Duodenal mucosa (tissue), 2 donors: ENCODE measurements around the gene KLHDC1.
"Not testable (repeated sequence)": the region's sequence is repeated elsewhere in the genome, so short reads cannot be mapped to it uniquely, and the experiment has no call there.

Source experiments
- H3K27ac ChIP-seq: one replicate; pipeline ENCODE4 v1.7.0; 2013; ENCODE audit warnings: low read depth, low read length
- H3K27me3 ChIP-seq, 2 donors: one replicate each; pipeline ENCODE4 v1.7.0; 2013; ENCODE audit warnings: low read length in 2 of 2, control low read depth in 1 of 2; ENCODE audit not compliant: insufficient read depth in 2 of 2, control insufficient read depth in 1 of 2
- H3K36me3 ChIP-seq, 2 donors: one replicate each; pipeline ENCODE4 v1.7.0; 2013; ENCODE audit warnings: low read length in 2 of 2, control low read depth in 1 of 2; ENCODE audit not compliant: insufficient read depth in 2 of 2, control insufficient read depth in 1 of 2
- H3K4me1 ChIP-seq, 2 donors: one replicate each; pipeline ENCODE4 v1.7.0; 2013; ENCODE audit warnings: low read length in 2 of 2, control low read depth in 1 of 2; ENCODE audit not compliant: insufficient read depth in 2 of 2, control insufficient read depth in 1 of 2
- H3K4me3 ChIP-seq, 2 donors: one replicate each; pipeline ENCODE4 v1.7.0; 2013; ENCODE audit warnings: low read length in 2 of 2, low read depth in 1 of 2
- H3K9ac ChIP-seq, 2 donors: one replicate each; pipeline ENCODE4 v1.7.0; 2013; ENCODE audit warnings: low read length in 2 of 2, low read depth in 1 of 2
- H3K9me3 ChIP-seq, 2 donors: one replicate each; pipeline ENCODE4 v1.7.0; 2013; ENCODE audit warnings: low read length in 2 of 2, control low read depth in 1 of 2; ENCODE audit not compliant: control insufficient read depth in 1 of 2

KLHDC1 gene

DNA sequence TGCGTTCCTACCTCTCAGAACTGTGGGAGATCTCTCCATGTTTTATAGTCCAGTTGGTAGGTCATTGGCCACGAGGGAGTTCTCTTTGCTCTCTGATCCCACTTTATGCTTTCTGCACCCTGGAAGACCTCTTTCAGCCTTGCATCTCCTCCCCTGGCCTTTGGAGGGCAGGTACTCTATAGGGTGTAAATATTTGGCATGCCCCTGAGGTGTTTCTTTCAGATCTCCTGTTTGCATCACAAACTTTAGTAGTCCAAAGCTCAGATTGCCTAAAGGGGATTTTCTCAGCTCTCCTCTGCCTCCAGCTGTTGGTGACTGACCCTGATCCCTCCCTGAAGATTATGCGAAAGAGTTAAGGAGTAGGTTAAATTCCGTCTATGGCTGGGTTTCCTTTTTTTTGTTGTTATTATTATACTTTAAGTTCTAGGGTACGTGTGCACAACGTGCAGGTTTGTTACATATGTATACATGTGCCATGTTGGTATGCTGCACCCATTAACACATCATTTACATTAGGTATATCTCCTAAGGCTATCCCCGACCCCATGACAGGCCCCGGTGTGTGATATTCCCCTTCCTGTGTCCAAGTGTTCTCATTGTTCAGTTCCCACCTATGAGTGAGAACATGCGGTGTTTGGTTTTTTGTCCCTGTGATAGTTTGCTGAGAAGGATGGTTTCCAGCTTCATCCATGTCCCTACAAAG lies 29.0 kb downstream of the KLHDC1 start:
- not testable (repeated sequence) for H3K27ac ChIP-seq, H3K9ac ChIP-seq, H3K9me3 ChIP-seq, H3K4me3 ChIP-seq, H3K27me3 ChIP-seq, H3K4me1 ChIP-seq, H3K36me3 ChIP-seq

DNA sequence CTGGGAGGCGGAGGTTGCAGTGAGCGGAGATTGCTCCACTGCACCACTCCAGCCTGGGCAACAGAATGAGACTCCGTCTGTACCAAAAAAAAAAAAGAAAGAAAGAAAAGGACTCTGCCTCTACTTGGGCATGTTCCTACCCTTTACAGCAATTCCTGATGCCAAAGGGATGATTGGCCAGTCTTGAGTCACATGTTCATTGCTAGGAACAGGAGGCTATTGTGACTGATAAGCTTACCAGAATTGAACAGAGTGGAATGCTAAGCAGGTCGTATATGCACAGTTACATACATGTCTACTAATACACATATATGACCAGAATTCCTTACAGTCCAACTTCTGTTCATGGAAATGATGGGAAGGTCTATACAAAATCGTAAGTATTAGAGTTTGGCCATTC lies 34.3 kb downstream of the KLHDC1 start:
- H3K9me3 ChIP-seq, result no peaks in the 10 kb centered on the region
- no peaks in the 10 kb centered on the region for H3K27me3 ChIP-seq
- no peaks in the 10 kb centered on the region for H3K4me1 ChIP-seq
- H3K9ac ChIP-seq, result no peak overlapping the region
- H3K36me3 ChIP-seq, result peaks cover 0 to 4% of the 10 kb centered on the region in 2 donors
- H3K4me3 ChIP-seq, result no peak overlapping the region
- H3K27ac ChIP-seq, result no peak overlapping the region

DNA sequence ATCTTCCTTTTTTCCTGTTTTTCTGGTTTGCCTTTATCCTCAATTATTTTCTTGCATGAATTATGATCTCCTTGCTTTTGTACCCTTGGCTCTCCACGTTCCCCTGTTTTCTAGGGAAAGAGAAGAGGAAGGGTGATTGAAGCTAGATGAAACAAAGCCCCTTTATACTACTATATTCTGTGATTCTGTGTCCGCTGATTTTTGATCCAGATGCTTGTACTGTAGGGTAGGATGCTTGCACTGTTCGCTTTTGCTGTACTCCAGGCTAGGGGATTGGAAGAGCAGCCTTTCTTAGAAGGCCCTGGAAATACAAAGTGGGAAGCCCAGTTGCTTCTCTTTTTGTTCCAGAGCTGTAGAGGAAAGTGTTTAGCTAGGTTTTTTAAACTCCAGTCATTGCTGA lies 40.0 kb downstream of the KLHDC1 start:
- Histone ChIP-seq H3K4me3 (no peak overlapping the region), H3K9me3 (no peaks in the 10 kb centered on the region), H3K36me3 (no peaks in the 10 kb centered on the region), H3K9ac (no peak overlapping the region), H3K27me3 (no peaks in the 10 kb centered on the region), H3K27ac (no peak overlapping the region), H3K4me1 (no peaks in the 10 kb centered on the region)

DNA sequence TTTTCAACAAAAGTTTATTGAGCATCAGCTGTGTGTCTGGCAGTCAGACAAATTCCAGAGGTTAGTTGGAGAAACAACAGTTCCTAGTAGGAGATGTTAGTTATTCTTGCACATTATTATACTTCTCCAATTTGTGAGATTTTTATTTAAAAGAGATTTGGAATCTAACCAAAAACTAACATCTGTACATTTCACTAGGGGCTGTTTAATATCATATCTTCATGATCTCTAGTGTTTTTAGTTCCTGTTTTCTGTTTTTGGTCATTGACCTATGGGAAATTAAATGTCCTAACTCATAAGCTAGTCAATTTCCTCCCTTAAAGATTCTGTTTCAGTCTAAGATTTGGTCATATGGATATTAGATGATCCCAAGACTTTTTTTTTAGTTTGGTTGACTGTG lies 40.9 kb downstream of the KLHDC1 start:
- Histone ChIP-seq H3K4me1 (no peaks in the 10 kb centered on the region), H3K9ac (no peak overlapping the region), H3K36me3 (no peaks in the 10 kb centered on the region), H3K9me3 (no peaks in the 10 kb centered on the region), H3K27ac (no peak overlapping the region), H3K27me3 (no peaks in the 10 kb centered on the region), H3K4me3 (no peak overlapping the region)

DNA sequence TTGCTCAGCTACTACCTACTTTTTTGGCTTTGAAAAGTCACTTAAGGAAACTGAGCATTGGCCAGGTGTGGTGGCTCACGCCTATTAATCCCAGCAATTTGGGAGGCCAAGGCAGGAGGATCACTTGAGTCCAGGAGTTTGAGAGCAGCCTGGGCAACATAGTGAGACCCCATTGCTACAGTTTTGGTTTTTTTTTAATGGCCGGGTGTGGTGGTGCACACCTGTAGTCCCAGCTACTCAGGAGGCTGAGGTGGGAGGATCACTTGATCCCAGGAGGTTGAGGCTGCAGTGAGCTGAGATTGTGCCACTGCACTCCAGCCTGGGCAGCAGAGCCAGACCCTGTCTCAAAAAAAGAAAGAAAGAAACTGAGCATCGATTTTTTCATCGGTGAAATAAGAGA lies 42.7 kb downstream of the KLHDC1 start:
- H3K27ac ChIP-seq, H3K36me3 ChIP-seq, H3K27me3 ChIP-seq, H3K9ac ChIP-seq, H3K4me1 ChIP-seq, H3K4me3 ChIP-seq, H3K9me3 ChIP-seq: not testable (repeated sequence)

DNA sequence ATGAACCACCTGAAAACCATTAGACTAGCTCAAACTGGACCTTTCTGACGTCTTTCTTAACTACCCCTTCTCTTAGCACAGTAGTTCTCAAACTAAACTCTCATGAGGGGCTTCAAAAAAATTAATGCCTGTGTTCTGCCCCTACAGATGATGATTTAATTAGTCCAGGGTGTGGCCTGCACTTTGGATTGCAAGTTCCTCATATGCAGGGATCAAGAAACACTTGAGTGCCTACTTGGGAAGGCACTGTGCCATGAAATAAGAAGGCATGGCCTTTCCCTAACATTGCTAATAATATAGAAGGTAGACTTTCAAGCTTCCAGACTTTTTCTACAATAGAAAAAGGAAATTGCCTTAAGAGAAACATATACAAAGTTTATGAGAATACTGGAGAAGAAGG lies 52.3 kb downstream of the KLHDC1 start:
- H3K27ac ChIP-seq, result no peak overlapping the region
- H3K9me3 ChIP-seq, result no peaks in the 10 kb centered on the region
- no peak overlapping the region for H3K9ac ChIP-seq
- peaks cover 4 to 10% of the 10 kb centered on the region in 2 donors for H3K4me1 ChIP-seq
- H3K4me3 ChIP-seq, result no peak overlapping the region
- H3K27me3 ChIP-seq, result no peaks in the 10 kb centered on the region
- no peaks in the 10 kb centered on the region for H3K36me3 ChIP-seq

DNA sequence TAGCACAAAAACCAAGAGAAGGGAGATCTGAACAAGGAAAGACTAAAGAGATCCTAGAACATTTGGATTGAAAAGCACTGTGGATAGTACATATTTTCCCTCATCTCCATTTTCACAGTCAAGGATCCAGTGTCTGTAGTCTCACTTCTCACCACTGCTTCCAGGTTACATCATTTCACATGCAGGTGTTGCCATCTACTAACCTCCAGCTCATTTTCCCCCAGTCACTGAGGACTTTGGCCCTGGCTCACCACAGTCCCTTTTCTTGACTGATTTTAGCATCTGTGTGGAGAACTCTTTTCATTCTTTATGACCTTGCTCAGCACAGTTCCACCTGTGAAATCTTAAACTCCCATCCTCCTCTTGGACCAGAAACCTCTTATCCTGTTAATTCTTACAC lies 53.6 kb downstream of the KLHDC1 start:
- not testable (repeated sequence) for H3K4me3 ChIP-seq, H3K27ac ChIP-seq, H3K36me3 ChIP-seq, H3K9ac ChIP-seq, H3K27me3 ChIP-seq, H3K9me3 ChIP-seq, H3K4me1 ChIP-seq

DNA sequence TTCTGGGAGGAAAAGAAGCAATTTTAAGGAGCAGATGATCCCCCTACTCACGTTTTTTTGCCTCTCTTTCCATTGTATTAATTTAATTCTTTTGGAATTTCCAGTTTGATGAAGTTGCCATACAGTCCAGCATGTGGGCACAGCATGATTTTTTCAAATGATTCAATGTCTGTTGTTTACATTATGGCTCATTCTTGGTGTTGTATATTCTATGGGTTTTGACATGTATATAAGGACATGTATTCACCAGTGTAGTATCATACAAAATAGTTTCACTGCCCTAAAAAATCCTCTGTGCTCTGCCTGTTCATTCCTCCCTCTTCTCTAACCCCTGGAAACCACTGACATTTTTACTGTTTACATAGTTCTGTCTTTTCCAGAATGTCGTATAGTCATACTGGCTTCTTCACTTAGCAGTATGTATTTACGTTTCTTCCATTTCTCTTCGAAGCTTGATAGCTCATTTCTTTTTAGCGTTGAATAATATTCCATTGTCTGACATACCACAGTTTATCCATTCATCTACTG lies 61.7 kb downstream of the KLHDC1 start:
- H3K9ac ChIP-seq, result no peak overlapping the region

DNA sequence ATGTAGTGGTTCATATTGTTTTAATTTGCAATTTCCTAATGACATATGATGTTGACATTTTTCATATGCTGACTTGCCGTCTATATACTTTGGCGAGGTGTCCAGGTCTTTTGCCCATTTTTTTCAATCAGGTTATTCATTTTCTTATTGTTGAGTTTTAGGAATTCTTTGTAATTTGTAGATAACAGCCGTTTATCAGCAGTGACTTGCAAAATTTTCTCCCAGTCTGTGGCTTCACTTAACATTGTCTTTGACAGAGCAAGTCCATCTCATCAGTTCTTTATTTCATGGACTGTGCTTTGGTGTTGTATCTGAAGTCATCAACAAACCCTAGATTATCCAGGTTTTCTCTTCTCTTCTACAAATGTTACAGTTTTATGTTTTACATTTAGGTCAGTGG lies 62.5 kb downstream of the KLHDC1 start:
- H3K27me3 ChIP-seq, result no peaks in the 10 kb centered on the region
- H3K36me3 ChIP-seq, result no peaks in the 10 kb centered on the region
- H3K9me3 ChIP-seq, result no peaks in the 10 kb centered on the region
- H3K27ac ChIP-seq, result no peak overlapping the region
- H3K9ac ChIP-seq, result no peak overlapping the region
- no peaks in the 10 kb centered on the region for H3K4me1 ChIP-seq
- H3K4me3 ChIP-seq, result no peak overlapping the region

More for the DNA sequence above, 61.7 kb downstream of the KLHDC1 start:
- H3K9me3 ChIP-seq, result no peaks in the 10 kb centered on the region
- no peaks in the 10 kb centered on the region for H3K27me3 ChIP-seq
- no peaks in the 10 kb centered on the region for H3K4me1 ChIP-seq
- no peak overlapping the region for H3K27ac ChIP-seq
- no peak overlapping the region for H3K4me3 ChIP-seq
- no peaks in the 10 kb centered on the region for H3K36me3 ChIP-seq

DNA sequence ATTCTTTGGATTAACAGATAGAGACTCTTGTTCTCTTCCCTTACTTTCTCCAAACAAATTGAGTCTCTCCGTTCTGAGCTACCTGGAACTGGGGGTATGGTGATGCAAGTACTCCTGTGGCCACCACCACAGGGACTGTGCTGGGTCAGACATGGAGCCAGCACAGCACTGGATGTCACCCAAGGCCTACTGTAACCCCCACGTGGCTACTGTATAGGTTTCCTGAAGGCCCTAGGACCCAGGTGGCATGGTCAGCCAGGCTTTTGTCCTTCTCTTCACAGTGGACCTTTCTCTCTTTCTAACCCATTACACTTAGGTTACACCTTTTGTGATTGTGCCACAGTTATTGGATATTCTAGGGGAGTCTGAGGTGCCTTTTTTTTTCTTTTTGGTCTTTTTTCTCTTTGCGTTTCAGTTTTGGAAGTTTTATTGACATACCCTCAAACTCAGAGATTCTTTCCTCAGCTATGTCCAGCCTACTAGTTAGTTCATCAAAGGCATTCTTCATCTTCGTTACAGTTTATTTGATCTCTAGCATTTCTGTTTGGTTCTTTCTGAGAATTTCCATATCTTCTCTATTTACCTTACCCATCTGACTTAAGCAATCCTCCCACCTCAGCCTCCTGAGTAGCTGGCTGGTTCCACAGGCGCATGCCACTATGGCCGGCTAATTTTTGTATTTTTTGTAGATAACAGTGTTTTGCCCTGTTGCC lies 69.1 kb downstream of the KLHDC1 start:
- Histone ChIP-seq H3K9me3 (no peaks in the 10 kb centered on the region), H3K4me1 (peaks cover 3 to 4% of the 10 kb centered on the region in 2 donors), H3K27ac (no peak overlapping the region), H3K4me3 (no peak overlapping the region), H3K36me3 (no peaks in the 10 kb centered on the region), H3K27me3 (no peaks in the 10 kb centered on the region), H3K9ac (no peak overlapping the region)
